Chondrocyte (in vitro differentiated cells): ENCODE measurements around the gene LHFPL3. TPM values are rescaled to one million over a fixed set of nuclear protein-coding genes. Genes with fewer than 3 reads are reported as not detected.

ENCODE experiments used
- DNase-seq: peaks from one replicate; pipeline ENCODE4 v3.0.0; 2021; ENCODE audit warnings: mixed read lengths, low spot score
- H3K27ac Mint-ChIP-seq: one replicate; pipeline ENCODE4 v1.8.0; 2021; ENCODE audit warnings: mild to moderate bottlenecking, moderate library complexity, mixed read lengths; ENCODE audit not compliant: unreplicated experiment
- H3K27me3 Mint-ChIP-seq: 2 replicates; pipeline ENCODE4 v1.8.0; 2021; ENCODE audit warnings: low read depth, mixed read lengths
- H3K36me3 Mint-ChIP-seq: 2 replicates; pipeline ENCODE4 v1.8.0; 2021; ENCODE audit warnings: low read depth, mixed read lengths
- H3K4me1 Mint-ChIP-seq: 2 replicates; pipeline ENCODE4 v1.8.0; 2021; ENCODE audit warnings: low read depth, mild to moderate bottlenecking, mixed read lengths
- H3K4me3 Mint-ChIP-seq: one replicate; pipeline ENCODE4 v1.8.0; 2021; ENCODE audit warnings: mild to moderate bottlenecking, moderate library complexity, mixed read lengths; ENCODE audit not compliant: unreplicated experiment
- H3K9me3 Mint-ChIP-seq: 2 replicates; pipeline ENCODE4 v1.8.0; 2021; ENCODE audit warnings: low read depth, mixed read lengths
- CTCF ChIP-seq: fragments of 200-600 bp; sonication (generic); IDR thresholded peaks from 2 replicates; pipeline ENCODE4 v1.5.0; 2021; ENCODE audit warnings: antibody characterized with exemption, mild to moderate bottlenecking, moderate library complexity
- total RNA-seq: library from RNA; stranded (reverse); gene quantifications from 3 replicates; pipeline ENCODE4 v1.2.1, GENCODE V29; 2021

The LHFPL3 gene
- total RNA-seq, 1 donor from 2014 or later: not detected

GRCh38 chr7:104955276-104955675 is 626.9 kb downstream of the LHFPL3 start:
- H3K27me3 Mint-ChIP-seq: no peaks in the 10 kb centered on the region
- H3K4me1 Mint-ChIP-seq: peaks cover 34% of the 10 kb centered on the region
- H3K27ac Mint-ChIP-seq: no peak overlapping the region
- TF ChIP-seq CTCF: no peak
- no peak overlapping the region for H3K4me3 Mint-ChIP-seq
- no peak for DNase-seq
- H3K9me3 Mint-ChIP-seq: no peaks in the 10 kb centered on the region
- H3K36me3 Mint-ChIP-seq: no peaks in the 10 kb centered on the region

Other genes with a start within 250 kb of the LHFPL3 start
- gene ORC5, start 120.6 kb upstream of the LHFPL3 start, total RNA-seq: 12.0 to 14.3 TPM (median 14.2 TPM) in 3 replicates